Lower leg skin (tissue), 3 donors: ENCODE results near the gene NSD1.
"Not testable (repeated sequence)": the region's sequence is repeated elsewhere in the genome, so short reads cannot be mapped to it uniquely, and the experiment has no call there.

Experiments
- CTCF ChIP-seq, 3 donors: fragments of 450-650 bp; IDR thresholded peaks; one replicate each; pipeline ENCODE4 v1.5.1; 2016; ENCODE audit warnings: antibody characterized with exemption in 3 of 3, mild to moderate bottlenecking in 3 of 3, moderate library complexity in 2 of 3
- POLR2A ChIP-seq, 2 donors: fragments of 450-650 bp; IDR thresholded peaks; one replicate each; pipeline ENCODE4 v1.6.1; 2016 to 2017; ENCODE audit warnings: antibody characterized with exemption in 2 of 2, mild to moderate bottlenecking in 1 of 2, moderate library complexity in 1 of 2

GRCh38 chr5:177306103-177306640, 172.6 kb downstream of the NSD1 start:
- not testable (repeated sequence) for TF ChIP-seq CTCF, POLR2A (IDR thresholded peaks at IDR 0.05)
